ENCODE data around the gene OMA1. TPM values are rescaled to one million over a fixed set of nuclear protein-coding genes. Genes with fewer than 3 reads are reported as not detected.

The OMA1 gene
- total RNA-seq, 1 experiment from 2014 or later = 21.9 TPM

GRCh38 chr1:58570094-58570493 is 23.6 kb upstream of the OMA1 start:
- ChIA-PET CTCF (no interaction called here), POLR2A (no interaction called here)
- no peak overlapping the region for H3K9ac ChIP-seq (ENCODE audit: low read length)

More at GRCh38 chr1:58570094-58570493, 23.6 kb upstream of the OMA1 start:
- Histone ChIP-seq H3K79me2 (ENCODE audit: insufficient read depth, low read length) (no peaks in the 10 kb centered on the region), H3K4me1 (ENCODE audit: control insufficient read depth in 1 of 2, insufficient read depth in 2 of 2, low read length in 2 of 2) (peaks cover 8 to 37% of the 10 kb centered on the region in 2 experiments), H3K4me2 (ENCODE audit: low read length) (no peak overlapping the region), H4K20me1 (ENCODE audit: insufficient read depth) (no peaks in the 10 kb centered on the region), H3K9me2 (ENCODE audit: insufficient read depth) (no peaks in the 10 kb centered on the region), H3K27me3 (ENCODE audit: insufficient read depth, low read length) (no peaks in the 10 kb centered on the region), H3K36me3 (ENCODE audit: control insufficient read depth in 1 of 2, insufficient read depth in 2 of 2, low read length in 2 of 2) (no peaks in the 10 kb centered on the region), H3K9me3 (ENCODE audit: control insufficient read depth in 1 of 2, insufficient read depth in 1 of 2, low read depth in 1 of 2, low read length in 2 of 2) (no peaks in the 10 kb centered on the region), H3K4me3 (replicated peaks in 1 of 2; ENCODE audit: low read depth in 1 of 2, low read length in 2 of 2) (no peak overlapping the region), H3K27ac (ENCODE audit: low read depth, low read length) (no peak overlapping the region), H2AFZ (ENCODE audit: low read depth, low read length, poor library complexity, severe bottlenecking) (no peak overlapping the region)
- ATAC-seq (no peak), DNase-seq (ENCODE audit: low read depth, low spot score) (no peak)
- no peak for TF ChIP-seq EZH2 (IDR thresholded peaks at IDR 0.05)
- no peak for TF ChIP-seq RAD21 (IDR thresholded peaks at IDR 0.05; ENCODE audit: low read depth)
- TF ChIP-seq ELF1 (IDR thresholded peaks at IDR 0.05; ENCODE audit: borderline replicate concordance, low read depth) = no peak
- TF ChIP-seq JUND (IDR thresholded peaks at IDR 0.05) = no peak
- no peak for TF ChIP-seq CEBPB (IDR thresholded peaks at IDR 0.05; ENCODE audit: low read depth)
- no peak for TF ChIP-seq CTCF (IDR thresholded peaks at IDR 0.05 in 2 of 3, conservative IDR thresholded peaks at IDR 0.05 in 1 of 3; ENCODE audit: borderline replicate concordance in 1 of 3, insufficient read depth in 1 of 3, low read depth in 2 of 3, low read length in 2 of 3)
- no peak for TF ChIP-seq ZFX (IDR thresholded peaks at IDR 0.05)
- no peak for TF ChIP-seq SP1 (IDR thresholded peaks at IDR 0.05; ENCODE audit: low read depth)
- no peak for TF ChIP-seq FOSL1 (IDR thresholded peaks at IDR 0.05; ENCODE audit: low read depth)
- no peak for TF ChIP-seq POLR2AphosphoS5 (IDR thresholded peaks at IDR 0.05; ENCODE audit: low read depth, low read length)
- TF ChIP-seq POLR2A (IDR thresholded peaks at IDR 0.05; ENCODE audit: borderline replicate concordance, extremely low read depth, insufficient read depth, insufficient read length) = no peak
- TF ChIP-seq EGR1 (IDR thresholded peaks at IDR 0.05; ENCODE audit: low read depth) = no peak
- TF ChIP-seq, protein P1, sequence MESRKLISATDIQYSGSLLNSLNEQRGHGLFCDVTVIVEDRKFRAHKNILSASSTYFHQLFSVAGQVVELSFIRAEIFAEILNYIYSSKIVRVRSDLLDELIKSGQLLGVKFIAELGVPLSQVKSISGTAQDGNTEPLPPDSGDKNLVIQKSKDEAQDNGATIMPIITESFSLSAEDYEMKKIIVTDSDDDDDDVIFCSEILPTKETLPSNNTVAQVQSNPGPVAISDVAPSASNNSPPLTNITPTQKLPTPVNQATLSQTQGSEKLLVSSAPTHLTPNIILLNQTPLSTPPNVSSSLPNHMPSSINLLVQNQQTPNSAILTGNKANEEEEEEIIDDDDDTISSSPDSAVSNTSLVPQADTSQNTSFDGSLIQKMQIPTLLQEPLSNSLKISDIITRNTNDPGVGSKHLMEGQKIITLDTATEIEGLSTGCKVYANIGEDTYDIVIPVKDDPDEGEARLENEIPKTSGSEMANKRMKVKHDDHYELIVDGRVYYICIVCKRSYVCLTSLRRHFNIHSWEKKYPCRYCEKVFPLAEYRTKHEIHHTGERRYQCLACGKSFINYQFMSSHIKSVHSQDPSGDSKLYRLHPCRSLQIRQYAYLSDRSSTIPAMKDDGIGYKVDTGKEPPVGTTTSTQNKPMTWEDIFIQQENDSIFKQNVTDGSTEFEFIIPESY (IDR thresholded peaks at IDR 0.05; ENCODE audit: extremely low read depth, insufficient replicate concordance, low read length) = no peak
- TF ChIP-seq MAX (IDR thresholded peaks at IDR 0.05) = no peak
- no peak for TF ChIP-seq TCF7L2 (IDR thresholded peaks at IDR 0.05; ENCODE audit: borderline replicate concordance, extremely low read depth, insufficient read depth, insufficient read length)
- TF ChIP-seq, protein P2, sequence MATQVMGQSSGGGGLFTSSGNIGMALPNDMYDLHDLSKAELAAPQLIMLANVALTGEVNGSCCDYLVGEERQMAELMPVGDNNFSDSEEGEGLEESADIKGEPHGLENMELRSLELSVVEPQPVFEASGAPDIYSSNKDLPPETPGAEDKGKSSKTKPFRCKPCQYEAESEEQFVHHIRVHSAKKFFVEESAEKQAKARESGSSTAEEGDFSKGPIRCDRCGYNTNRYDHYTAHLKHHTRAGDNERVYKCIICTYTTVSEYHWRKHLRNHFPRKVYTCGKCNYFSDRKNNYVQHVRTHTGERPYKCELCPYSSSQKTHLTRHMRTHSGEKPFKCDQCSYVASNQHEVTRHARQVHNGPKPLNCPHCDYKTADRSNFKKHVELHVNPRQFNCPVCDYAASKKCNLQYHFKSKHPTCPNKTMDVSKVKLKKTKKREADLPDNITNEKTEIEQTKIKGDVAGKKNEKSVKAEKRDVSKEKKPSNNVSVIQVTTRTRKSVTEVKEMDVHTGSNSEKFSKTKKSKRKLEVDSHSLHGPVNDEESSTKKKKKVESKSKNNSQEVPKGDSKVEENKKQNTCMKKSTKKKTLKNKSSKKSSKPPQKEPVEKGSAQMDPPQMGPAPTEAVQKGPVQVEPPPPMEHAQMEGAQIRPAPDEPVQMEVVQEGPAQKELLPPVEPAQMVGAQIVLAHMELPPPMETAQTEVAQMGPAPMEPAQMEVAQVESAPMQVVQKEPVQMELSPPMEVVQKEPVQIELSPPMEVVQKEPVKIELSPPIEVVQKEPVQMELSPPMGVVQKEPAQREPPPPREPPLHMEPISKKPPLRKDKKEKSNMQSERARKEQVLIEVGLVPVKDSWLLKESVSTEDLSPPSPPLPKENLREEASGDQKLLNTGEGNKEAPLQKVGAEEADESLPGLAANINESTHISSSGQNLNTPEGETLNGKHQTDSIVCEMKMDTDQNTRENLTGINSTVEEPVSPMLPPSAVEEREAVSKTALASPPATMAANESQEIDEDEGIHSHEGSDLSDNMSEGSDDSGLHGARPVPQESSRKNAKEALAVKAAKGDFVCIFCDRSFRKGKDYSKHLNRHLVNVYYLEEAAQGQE (IDR thresholded peaks at IDR 0.05; ENCODE audit: low read depth) = no peak
- no peak for TF ChIP-seq EZH2phosphoT487 (IDR thresholded peaks at IDR 0.05; ENCODE audit: borderline replicate concordance)
- intact Hi-C loops (cut with micrococcal nuclease) = no loop called here
- RAD21 ChIA-PET (ENCODE audit: low non-redundant PET in 1 of 2, low total read pairs in 2 of 2, uncharacterized antibody in 2 of 2, unreplicated experiment in 2 of 2) = no interaction called here
- BruUV-seq (replicated peaks) = no TSS peak

Measured in HCT116 (cell line).